Endothelial cell (in vitro differentiated cells): ENCODE measurements around the gene STXBP1. TPM values are rescaled to one million over a fixed set of nuclear protein-coding genes. Genes with fewer than 3 reads are reported as not detected.
"Not testable (repeated sequence)": the region's sequence is repeated elsewhere in the genome, so short reads cannot be mapped to it uniquely, and the experiment has no call there.

Experiments used
- DNase-seq: peaks from one replicate; pipeline ENCODE4 v3.0.0; 2021; ENCODE audit warnings: low spot score
- H3K27ac Mint-ChIP-seq: one replicate; pipeline ENCODE4 v1.8.0; 2021; ENCODE audit warnings: mixed read lengths, inconsistent platforms; ENCODE audit not compliant: unreplicated experiment
- H3K27me3 Mint-ChIP-seq: one replicate; pipeline ENCODE4 v1.8.0; 2021; ENCODE audit warnings: mild to moderate bottlenecking, moderate library complexity, mixed read lengths, inconsistent platforms; ENCODE audit not compliant: unreplicated experiment
- H3K36me3 Mint-ChIP-seq: one replicate; pipeline ENCODE4 v1.8.0; 2021; ENCODE audit warnings: mild to moderate bottlenecking, low read depth, mixed read lengths, inconsistent platforms; ENCODE audit not compliant: unreplicated experiment
- H3K4me1 Mint-ChIP-seq: one replicate; pipeline ENCODE4 v1.8.0; 2021; ENCODE audit warnings: mild to moderate bottlenecking, mixed read lengths, inconsistent platforms; ENCODE audit not compliant: unreplicated experiment
- H3K4me3 Mint-ChIP-seq: one replicate; pipeline ENCODE4 v1.8.0; 2021; ENCODE audit warnings: mild to moderate bottlenecking, mixed read lengths, inconsistent platforms; ENCODE audit not compliant: unreplicated experiment
- H3K9me3 Mint-ChIP-seq: one replicate; pipeline ENCODE4 v1.8.0; 2021; ENCODE audit warnings: mixed read lengths, inconsistent platforms; ENCODE audit not compliant: unreplicated experiment
- total RNA-seq: library from RNA; stranded (reverse); fragmentation: NEBNext Ultra II Directional; extraction: Animal tissue kit (Norgen Biotek cat#: 25700); gene quantifications from one replicate; pipeline ENCODE4 v1.2.1, GENCODE V29; 2021; ENCODE audit not compliant: unreplicated experiment
- TF ChIP-seq, protein P1 (sequence below): fragments of 200-600 bp; sonication (generic); IDR thresholded peaks from one replicate; pipeline ENCODE4 v1.5.0; 2021; ENCODE audit warnings: antibody characterized with exemption; ENCODE audit not compliant: unreplicated experiment

The STXBP1 gene
- total RNA-seq, 1 donor from 2014 or later, result 113 TPM

DNA sequence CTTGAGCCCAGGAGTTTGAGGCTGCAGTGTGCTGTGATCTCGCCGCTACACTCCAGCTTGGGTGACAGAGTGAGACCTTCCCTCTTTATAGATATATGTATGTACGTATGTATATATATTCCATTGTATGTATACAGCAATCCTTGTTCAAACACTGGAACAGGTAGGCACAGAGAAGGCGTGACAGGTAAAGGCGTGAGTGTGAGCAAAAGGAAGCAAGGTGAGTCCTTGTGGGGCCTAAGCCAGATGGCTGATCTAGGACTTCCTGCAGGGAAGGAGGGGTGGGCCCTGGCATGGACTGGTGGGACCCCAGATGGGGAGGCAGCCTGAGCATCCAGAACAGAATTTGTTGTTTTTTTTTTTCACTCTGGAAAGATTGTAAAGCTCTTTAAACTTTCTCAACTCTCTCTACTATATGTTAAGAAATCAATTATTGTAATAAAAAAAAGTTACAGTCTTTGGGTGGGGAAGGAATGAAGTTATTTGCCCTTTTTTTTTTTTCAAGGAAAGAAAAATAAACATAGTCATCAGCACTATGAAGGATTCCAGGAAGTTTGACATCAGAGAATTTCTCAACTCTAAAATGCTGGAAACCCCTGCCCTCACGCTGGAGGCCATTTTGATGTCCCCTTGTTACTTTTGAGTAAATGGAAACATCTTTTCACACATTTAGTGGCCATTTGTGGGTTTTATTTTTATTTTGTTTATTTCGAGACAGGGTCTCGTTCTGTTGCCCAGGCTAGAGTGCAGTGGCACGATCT is 38.9 kb upstream of the STXBP1 start:
- TF ChIP-seq, protein P1, sequence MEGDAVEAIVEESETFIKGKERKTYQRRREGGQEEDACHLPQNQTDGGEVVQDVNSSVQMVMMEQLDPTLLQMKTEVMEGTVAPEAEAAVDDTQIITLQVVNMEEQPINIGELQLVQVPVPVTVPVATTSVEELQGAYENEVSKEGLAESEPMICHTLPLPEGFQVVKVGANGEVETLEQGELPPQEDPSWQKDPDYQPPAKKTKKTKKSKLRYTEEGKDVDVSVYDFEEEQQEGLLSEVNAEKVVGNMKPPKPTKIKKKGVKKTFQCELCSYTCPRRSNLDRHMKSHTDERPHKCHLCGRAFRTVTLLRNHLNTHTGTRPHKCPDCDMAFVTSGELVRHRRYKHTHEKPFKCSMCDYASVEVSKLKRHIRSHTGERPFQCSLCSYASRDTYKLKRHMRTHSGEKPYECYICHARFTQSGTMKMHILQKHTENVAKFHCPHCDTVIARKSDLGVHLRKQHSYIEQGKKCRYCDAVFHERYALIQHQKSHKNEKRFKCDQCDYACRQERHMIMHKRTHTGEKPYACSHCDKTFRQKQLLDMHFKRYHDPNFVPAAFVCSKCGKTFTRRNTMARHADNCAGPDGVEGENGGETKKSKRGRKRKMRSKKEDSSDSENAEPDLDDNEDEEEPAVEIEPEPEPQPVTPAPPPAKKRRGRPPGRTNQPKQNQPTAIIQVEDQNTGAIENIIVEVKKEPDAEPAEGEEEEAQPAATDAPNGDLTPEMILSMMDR, result no peak
- H3K4me1 Mint-ChIP-seq, result peaks cover 14% of the 10 kb centered on the region
- H3K4me3 Mint-ChIP-seq, result no peak overlapping the region
- no peak overlapping the region for H3K27ac Mint-ChIP-seq
- H3K27me3 Mint-ChIP-seq, result no peaks in the 10 kb centered on the region
- no peaks in the 10 kb centered on the region for H3K36me3 Mint-ChIP-seq
- H3K9me3 Mint-ChIP-seq, result no peaks in the 10 kb centered on the region
- DNase-seq, result no peak

- Mint-ChIP-seq H3K4me3 (no peak overlapping the region), H3K27ac (no peak overlapping the region), H3K4me1 (peaks cover 22% of the 10 kb centered on the region), H3K36me3 (no peaks in the 10 kb centered on the region), H3K27me3 (no peaks in the 10 kb centered on the region), H3K9me3 (no peaks in the 10 kb centered on the region)
- TF ChIP-seq, protein P1, result no peak
- DNase-seq, result no peak
These were observed 37.7 kb upstream of the STXBP1 start for GRCh38 chr9:127574072-127574993.

- no peak overlapping the region for H3K4me3 Mint-ChIP-seq
- TF ChIP-seq, protein P1, result no peak
- H3K27me3 Mint-ChIP-seq, result no peaks in the 10 kb centered on the region
- H3K9me3 Mint-ChIP-seq, result no peaks in the 10 kb centered on the region
- no peak for DNase-seq
- H3K27ac Mint-ChIP-seq, result no peak overlapping the region
- peaks cover 30% of the 10 kb centered on the region for H3K4me1 Mint-ChIP-seq
- H3K36me3 Mint-ChIP-seq, result no peaks in the 10 kb centered on the region
These were observed 36.0 kb upstream of the STXBP1 start for GRCh38 chr9:127575875-127576778.

GRCh38 chr9:127577194-127577593 is 34.9 kb upstream of the STXBP1 start:
- not testable (repeated sequence) for H3K27ac Mint-ChIP-seq, H3K9me3 Mint-ChIP-seq
- peaks cover 30% of the 10 kb centered on the region for H3K4me1 Mint-ChIP-seq

DNA sequence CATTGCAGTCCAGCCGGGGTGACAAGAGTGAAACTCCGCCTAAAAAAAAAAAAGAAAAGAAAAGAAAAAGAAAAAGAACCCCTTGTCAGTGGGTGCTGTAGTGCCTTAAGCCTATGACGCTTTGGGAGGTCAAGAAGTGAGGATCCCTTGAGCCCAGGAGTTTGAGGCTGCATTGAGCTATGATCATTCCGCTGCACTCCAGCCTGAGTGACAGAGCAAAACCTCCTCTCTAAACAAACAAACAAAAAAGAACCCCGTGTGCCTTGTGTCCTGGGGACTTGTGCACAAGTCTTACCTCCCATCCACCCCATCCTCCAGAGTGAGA is 33.5 kb upstream of the STXBP1 start:
- no peaks in the 10 kb centered on the region for H3K27me3 Mint-ChIP-seq
- no peak for DNase-seq
- peak overlapping the region; percentile 86 for H3K27ac Mint-ChIP-seq
- peaks cover 26% of the 10 kb centered on the region for H3K4me1 Mint-ChIP-seq
- TF ChIP-seq, protein P1, result no peak
- H3K4me3 Mint-ChIP-seq, result peak overlapping the region; percentile 76
- peaks cover 3% of the 10 kb centered on the region for H3K36me3 Mint-ChIP-seq
- H3K9me3 Mint-ChIP-seq, result no peaks in the 10 kb centered on the region

More at GRCh38 chr9:127577194-127577593, 34.9 kb upstream of the STXBP1 start:
- not testable (repeated sequence) for H3K36me3 Mint-ChIP-seq, H3K27me3 Mint-ChIP-seq, DNase-seq, H3K4me3 Mint-ChIP-seq
